HG02840 (cell line): Measurements from ENCODE around the gene HDGFL2.
"Not testable (repeated sequence)": the region's sequence is repeated elsewhere in the genome, so short reads cannot be mapped to it uniquely, and the experiment has no call there.

Experiments used
- ATAC-seq: cut with Tn5 transposase; IDR thresholded peaks from one replicate; pipeline ENCODE4 v1.9.1; 2021; ENCODE audit warnings: mild to moderate bottlenecking, moderate library complexity, moderate number of reproducible peaks; ENCODE audit not compliant: unreplicated experiment, low FRiP score

Gene HDGFL2

DNA sequence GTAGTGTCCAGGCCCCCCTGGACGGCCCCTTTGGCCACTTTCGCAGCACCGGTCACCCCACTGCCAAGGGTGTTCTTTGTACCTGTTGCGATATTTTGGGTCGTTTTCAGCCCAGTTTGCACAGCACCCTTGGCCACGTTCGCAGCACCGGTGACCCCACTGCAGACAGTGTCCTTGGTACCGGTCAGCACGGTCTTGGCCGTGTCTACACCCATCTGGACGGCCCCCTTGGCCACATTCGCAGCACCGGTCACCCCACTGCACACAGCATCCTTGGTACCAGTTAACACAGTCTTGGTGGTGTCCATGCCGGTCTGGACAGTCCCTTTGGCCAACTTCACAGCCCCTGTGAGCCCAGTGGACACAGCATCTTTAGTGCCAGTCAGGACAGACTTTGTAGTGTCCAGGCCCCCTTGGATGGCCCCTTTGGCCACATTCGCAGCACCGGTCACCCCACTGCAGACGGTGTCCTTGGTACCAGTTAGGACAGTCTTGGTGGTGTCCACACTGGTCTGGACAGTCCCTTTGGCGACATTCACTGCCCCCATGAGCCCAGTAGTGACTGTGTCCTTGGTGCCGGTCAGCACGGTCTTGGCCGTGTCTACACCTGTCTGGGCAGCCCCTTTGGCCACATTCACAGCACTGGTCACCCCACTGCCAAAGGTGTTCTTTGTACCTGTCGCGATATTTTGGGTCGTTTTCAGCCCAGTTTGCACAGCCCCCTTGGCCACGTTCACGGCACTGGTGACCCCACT lies 39.4 kb downstream of the HDGFL2 start:
- no peak for ATAC-seq

DNA sequence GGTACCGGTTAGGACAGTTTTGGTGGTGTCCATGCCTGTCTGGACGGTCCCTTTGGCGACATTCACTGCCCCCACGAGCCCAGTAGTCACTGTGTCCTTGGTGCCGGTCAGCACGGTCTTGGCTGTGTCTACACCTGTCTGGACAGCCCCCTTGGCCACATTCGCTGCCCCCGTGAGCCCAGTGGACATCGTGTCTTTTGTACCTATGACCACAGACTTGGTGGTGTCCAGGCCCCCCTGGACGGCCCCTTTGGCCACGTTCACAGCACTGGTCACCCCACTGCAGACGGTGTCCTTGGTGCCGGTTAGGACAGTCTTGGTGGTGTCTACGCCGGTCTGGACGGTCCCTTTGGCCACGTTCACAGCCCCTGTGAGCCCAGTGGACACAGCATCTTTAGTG lies 40.0 kb downstream of the HDGFL2 start:
- ATAC-seq, result no peak

DNA sequence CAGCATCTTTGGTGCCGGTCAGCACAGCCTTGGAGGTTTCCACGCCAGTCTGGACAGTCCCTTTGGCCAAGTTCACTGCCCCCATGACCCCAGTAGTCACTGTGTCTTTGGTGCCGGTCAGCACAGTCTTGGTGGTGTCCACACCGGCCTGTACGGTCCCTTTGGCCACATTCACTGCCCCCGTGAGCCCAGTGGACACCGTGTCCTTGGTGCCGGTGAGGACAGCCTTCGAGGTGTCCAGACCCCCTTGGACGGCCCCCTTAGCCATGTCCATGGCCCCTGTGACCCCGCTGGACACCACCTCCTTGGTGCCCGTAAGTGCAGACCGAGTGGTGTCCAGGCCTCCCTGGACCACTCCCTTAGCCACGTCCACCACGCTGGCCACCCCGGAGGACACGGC lies 41.2 kb downstream of the HDGFL2 start:
- ATAC-seq, result no peak

DNA sequence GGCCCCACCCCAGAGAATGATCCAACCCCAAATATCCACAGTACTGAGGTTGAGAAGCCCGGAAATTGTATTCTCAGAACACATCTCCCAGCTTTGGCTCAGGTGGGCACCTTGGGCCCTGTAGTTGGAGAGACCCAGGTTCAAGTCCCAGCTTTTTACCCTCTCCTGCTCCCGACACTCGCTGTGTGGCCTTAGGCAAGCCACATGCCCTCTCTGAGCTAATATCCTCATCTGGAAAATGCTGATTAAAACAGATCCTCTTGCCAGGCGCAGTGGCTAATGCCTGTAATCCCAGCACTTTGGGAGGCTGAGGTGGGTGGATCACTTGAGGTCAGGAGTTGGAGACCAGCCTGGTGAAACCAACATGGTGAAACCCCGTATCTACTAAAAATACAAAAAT lies 43.6 kb downstream of the HDGFL2 start:
- no peak for ATAC-seq

DNA sequence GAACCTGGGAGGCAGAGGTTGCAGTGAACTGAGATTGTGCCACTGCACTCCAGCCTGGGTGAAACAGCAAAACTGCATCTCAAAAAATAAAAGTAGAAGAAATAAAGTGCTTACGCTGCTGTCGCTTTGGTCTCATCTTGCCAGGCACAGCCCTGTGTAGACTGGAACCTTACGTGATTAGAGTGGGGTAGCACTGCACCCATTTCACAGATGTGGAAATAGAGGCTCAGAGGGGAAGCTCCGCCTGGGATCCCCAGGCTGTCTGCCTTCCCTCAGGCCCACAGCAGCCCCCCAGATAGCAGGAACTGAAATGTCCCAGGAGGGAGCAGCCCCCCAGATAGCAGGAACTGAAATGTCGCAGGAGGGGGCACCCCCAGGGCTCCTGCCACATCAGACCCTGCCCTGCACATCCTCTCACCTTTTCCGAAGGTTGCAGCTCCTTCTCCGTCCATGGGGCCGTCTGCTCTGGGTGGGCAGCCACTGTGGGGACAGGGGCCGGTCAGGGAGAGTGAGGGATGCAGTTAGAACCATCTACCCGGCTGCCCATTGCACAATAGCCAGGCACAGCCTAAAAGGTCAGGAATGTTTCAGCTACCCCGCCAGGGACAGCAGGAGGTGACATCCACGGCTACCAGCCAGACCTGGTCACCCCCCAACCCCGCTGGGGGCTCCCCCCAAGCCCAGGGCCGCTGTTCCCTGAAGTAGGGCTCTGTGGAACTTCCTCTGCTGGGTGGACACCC lies 44.3 kb downstream of the HDGFL2 start:
- no peak for ATAC-seq

GRCh38 chr19:4516939-4517300 lies 44.8 kb downstream of the HDGFL2 start:
- ATAC-seq, result no peak

DNA sequence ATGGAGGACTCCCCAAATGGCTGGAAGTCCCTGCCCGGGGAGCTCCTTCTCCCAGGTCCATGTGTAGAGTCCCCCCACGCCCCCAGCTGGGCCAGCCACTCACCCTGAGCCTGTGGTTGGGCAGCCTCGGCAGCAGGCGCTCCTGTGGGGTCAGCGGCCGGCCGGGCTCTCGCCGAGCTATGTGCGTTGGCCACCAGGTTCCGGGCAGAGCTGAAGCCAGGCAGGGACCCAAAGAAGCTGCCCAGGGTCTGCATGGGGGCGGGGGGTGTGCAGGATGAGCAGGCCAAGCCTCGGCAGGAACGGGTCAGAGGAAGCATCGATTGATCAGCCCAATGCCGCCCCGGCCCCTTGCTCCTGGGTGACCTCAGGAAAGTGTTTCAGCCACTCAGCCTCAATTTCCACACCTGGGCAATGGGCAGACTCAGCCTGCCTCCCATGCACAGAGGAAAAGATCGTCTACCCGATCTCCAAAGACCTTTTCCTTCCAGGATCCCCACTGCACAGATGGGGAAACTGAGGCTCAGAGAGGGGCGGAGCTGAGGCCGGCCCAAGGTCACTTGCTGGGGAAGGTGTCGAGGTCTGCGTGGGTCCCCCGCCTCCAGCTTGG lies 45.5 kb downstream of the HDGFL2 start:
- no peak for ATAC-seq

GRCh38 chr19:4518345-4519171 lies 46.5 kb downstream of the HDGFL2 start, which contains the start of gene PLIN4:
Gene PLIN4, minus strand, starts transcription at chr19:4518486. Its CDS starts 214 bp downstream, at chr19:4518272.
- ATAC-seq, result no peak

DNA sequence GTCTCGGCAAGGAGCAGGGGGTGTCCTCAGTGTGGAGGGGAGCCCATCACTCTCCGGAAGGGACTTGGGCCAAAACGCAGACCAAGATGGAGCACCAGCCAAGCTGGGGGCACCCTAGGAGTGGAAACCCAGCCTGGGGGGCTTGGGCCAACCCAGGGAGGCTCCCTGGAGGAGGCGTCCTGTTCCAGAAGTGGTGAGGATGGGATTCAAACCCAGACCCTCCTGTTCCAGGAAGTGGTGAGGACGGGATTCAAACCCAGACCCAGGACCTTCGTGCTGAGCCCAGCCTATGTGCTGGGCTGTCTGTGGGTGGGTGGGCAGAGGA lies 47.0 kb downstream of the HDGFL2 start:
- no peak for ATAC-seq

DNA sequence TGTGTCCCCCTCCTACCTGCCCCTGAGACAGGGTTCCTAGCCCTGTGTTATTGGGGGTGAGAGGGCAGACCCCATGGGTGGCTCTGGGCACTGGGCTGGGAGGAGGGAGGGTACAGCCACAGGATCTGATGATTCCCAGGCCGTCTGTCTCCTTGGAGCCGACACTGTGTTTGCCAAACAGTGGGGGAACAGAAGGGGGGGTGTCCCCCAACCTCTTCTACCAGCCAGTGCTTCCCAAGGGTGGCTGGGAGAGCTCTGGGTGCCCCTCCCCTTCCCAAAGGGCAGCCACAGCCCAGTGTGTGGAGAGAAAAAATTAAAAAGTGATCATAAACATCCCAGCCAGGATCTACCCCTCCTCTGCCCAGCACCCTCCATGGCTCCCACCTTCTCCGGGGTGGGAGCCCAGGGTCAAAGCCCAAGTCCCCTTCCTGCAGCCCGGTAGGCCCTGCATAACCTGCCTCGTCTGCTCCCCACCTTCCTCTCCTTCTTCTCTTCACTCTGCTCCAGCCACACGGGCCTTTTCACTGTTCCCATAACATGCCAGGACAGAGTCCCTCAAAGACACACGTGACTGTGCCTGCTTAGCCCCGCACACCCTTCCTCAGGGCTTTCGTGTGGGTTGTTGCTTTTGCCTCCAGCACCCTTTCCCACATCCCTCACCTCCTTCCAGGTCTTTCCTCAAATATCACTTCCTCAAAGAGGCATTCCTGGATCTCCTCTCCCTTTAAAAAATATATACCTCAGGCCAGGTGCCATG lies 47.6 kb downstream of the HDGFL2 start:
- ATAC-seq, result no peak

- no peak for ATAC-seq
These were observed 49.2 kb downstream of the HDGFL2 start for GRCh38 chr19:4521170-4521887.

DNA sequence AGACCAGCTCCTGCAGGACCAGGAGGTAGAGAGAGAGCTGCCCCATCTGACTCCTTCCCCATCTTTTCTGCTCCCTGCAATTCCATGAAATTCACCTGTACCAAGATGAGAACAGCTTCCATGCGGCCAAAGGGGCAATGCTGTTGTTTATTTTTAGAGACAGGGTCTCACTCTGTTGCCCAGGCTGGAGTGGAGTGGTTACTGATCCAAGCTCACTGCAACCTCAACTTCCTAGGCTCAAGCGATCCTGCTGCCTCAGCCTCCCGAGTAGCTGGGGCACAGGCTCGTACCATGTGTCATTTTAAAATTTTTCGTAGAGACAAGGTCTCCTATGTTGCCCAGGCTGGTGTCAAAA lies 49.8 kb downstream of the HDGFL2 start:
- no peak for ATAC-seq

- no peak for ATAC-seq
These were observed 50.4 kb downstream of the HDGFL2 start for GRCh38 chr19:4522291-4523002.

DNA sequence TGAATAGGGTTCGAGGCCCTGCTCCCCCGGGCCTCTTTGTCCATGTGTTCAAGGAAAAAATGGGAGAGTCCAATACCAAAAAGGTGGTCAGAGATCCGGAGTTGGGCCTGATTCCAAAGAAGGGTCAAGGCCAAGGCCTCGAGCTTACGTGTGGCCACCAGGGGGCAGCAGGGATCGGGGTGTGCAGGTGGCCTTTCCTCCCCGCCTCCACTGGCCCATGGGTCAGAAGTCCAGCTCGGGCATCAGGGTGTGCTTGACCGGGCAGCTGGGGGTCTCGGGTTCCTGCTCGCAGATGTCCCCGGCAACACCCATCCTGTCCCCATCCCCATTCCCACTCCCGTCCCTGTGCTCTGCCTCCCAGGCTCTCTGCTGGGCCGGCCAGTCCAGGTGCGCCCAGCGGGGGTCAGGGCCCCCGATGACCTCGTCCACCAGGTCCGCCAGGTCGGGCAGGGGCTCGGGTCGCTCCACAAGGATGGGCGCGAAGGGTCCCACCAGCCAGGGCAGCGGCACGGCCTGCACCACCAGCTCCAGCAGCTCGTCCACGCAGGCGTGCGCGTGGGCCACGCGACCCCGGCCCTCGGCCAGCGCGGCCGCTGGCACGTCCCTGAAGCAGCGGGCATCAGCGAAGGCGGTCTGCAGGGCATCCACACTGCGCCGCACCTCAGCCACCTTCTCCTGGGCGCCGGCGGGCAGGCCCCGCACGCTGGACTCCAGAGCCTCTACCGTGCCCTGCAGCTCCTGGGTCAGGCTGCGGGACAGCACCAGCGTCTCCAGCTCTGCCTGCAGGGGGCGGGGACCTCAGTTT lies 51.4 kb downstream of the HDGFL2 start:
- no peak for ATAC-seq

GRCh38 chr19:4524808-4525562 lies 52.9 kb downstream of the HDGFL2 start:
- ATAC-seq, result no peak

DNA sequence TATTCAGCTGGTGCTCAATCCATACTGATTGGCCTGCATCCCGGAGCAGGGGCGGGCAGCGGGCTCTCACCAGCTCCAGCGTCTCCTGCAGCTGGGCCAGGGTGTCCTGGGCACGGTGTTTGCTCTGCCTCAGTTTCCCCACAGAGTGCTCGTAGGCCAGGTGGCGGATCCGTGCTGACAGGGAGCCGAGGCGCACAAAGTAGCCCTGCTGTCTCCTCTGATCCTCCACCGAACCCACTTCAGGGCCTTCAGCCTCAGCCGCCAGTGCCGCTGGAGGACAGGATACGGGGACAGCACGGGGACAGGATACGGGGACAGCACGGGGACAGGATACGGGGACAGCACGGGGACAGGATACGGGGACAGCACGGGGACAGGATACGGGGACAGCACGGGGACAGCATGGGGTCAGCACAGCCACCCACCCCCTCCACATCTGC lies 53.5 kb downstream of the HDGFL2 start:
- ATAC-seq, result no peak

DNA sequence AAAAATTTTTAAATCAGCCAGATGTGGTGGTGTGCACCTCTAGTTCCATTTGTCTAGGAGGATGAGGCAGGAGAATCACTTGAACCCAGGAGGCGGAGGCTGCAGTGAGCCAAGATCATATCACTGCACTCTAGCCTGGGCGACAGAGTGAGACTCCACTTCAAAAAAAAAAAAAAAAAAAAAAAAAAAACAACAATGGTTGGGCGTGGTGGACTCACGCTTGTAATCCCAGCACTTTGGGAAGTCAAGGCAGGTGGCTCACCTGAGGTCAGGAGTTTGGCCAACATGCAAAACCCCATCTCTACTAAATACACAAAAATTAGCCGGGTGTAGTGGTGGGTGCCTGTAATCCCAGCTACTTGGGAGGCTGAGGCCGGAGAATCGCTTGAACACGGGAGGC lies 55.3 kb downstream of the HDGFL2 start:
- ATAC-seq, result not testable (repeated sequence)
